Medulla oblongata (tissue), 1 donor: ENCODE results near the gene HPGD.

Experiments
- DNase-seq: peaks from one replicate; pipeline ENCODE4 v3.0.0-alpha.2; 2015; ENCODE audit errors: extremely low spot score

The HPGD gene

GRCh38 chr4:174522183-174523024 lies at the start of gene HPGD:
Gene HPGD (minus strand): TSS chr4:174522488. CDS start chr4:174522451, 37 bp downstream.
- DNase-seq: peak; percentile 9

GRCh38 chr4:174564529-174564928 lies 42.2 kb upstream of the HPGD start:
- DNase-seq: no peak

GRCh38 chr4:174563399-174563798 lies 41.1 kb upstream of the HPGD start:
- no peak for DNase-seq

GRCh38 chr4:174561560-174561959 lies 39.3 kb upstream of the HPGD start:
- no peak for DNase-seq

- DNase-seq: no peak
Measured at GRCh38 chr4:174559894-174560293, 37.6 kb upstream of the HPGD start.

- no peak for DNase-seq
Measured at GRCh38 chr4:174555789-174556630, 33.7 kb upstream of the HPGD start.

- DNase-seq: no peak
Measured at GRCh38 chr4:174554231-174554728, 32.0 kb upstream of the HPGD start.

GRCh38 chr4:174553828-174554227 lies 31.5 kb upstream of the HPGD start:
- DNase-seq: no peak

GRCh38 chr4:174553031-174553430 lies 30.7 kb upstream of the HPGD start:
- DNase-seq: no peak

GRCh38 chr4:174550541-174550940 lies 28.3 kb upstream of the HPGD start:
- no peak for DNase-seq

- DNase-seq: no peak
Measured at GRCh38 chr4:174549721-174550120, 27.4 kb upstream of the HPGD start.

GRCh38 chr4:174545268-174545667 lies 23.0 kb upstream of the HPGD start:
- no peak for DNase-seq

- no peak for DNase-seq
Measured at GRCh38 chr4:174544496-174544895, 22.2 kb upstream of the HPGD start.

- DNase-seq: no peak
Measured at GRCh38 chr4:174540175-174540574, 17.9 kb upstream of the HPGD start.

- DNase-seq: no peak
Measured at GRCh38 chr4:174539571-174539970, 17.3 kb upstream of the HPGD start.

- no peak for DNase-seq
Measured at GRCh38 chr4:174538876-174539250, 16.6 kb upstream of the HPGD start.

GRCh38 chr4:174538123-174538875 lies 16.0 kb upstream of the HPGD start:
- no peak for DNase-seq

- DNase-seq: no peak
Measured at GRCh38 chr4:174537634-174538033, 15.3 kb upstream of the HPGD start.

- DNase-seq: no peak
Measured at GRCh38 chr4:174534461-174534860, 12.2 kb upstream of the HPGD start.

GRCh38 chr4:174532445-174532844 lies 10.2 kb upstream of the HPGD start:
- no peak for DNase-seq

- no peak for DNase-seq
Measured at GRCh38 chr4:174531486-174531885, 9.2 kb upstream of the HPGD start.

- no peak for DNase-seq
Measured at GRCh38 chr4:174528226-174528625, 5.9 kb upstream of the HPGD start.
